IMR-90 (cell line): Measurements from ENCODE around the gene USP17L10.
"Not testable (repeated sequence)": the region's sequence is repeated elsewhere in the genome, so short reads cannot be mapped to it uniquely, and the experiment has no call there.

Source experiments
- CTCF ChIP-seq: conservative IDR thresholded peaks from 2 replicates; pipeline ENCODE4 v1.5.1; 2012; ENCODE audit warnings: mild to moderate bottlenecking, low read depth, low read length, improper control_type of control experiment
- POLR2A ChIP-seq: IDR thresholded peaks from 2 replicates; pipeline ENCODE4 v1.6.1; 2012; ENCODE audit warnings: mild to moderate bottlenecking, low read depth, low read length
- RAD21 ChIP-seq: IDR thresholded peaks from 2 replicates; pipeline ENCODE4 v1.6.1; 2012; ENCODE audit warnings: low read length, improper control_type of control experiment
- RFX5 ChIP-seq: IDR thresholded peaks from 2 replicates; pipeline ENCODE4 v1.8.0; 2012; ENCODE audit warnings: low read depth, mild to moderate bottlenecking, low read length, moderate library complexity

- not testable (repeated sequence) for TF ChIP-seq RFX5, CTCF, RAD21, POLR2A
These were observed 19.8 kb downstream of the USP17L10 start for GRCh38 chr4:9230249-9230648.
